Brain microvascular endothelial cell (primary cell): ENCODE results near the gene TMPRSS3.
A peak's percentile ranks its signal among the peaks of the same experiment; 100 is the strongest.

Source experiments
- DNase-seq: peaks from one replicate; pipeline ENCODE4 v3.0.0-alpha.2; 2020
- H3K27ac ChIP-seq: fragments of 250-450 bp; sonication (Bioruptor Pico); 2 replicates; pipeline ENCODE4 v1.5.1; 2020; ENCODE audit warnings: mild to moderate bottlenecking, moderate library complexity
- H3K27me3 ChIP-seq: fragments of 250-450 bp; sonication (Bioruptor Pico); replicated peaks from 2 replicates; pipeline ENCODE4 v1.5.1; 2020; ENCODE audit warnings: mild to moderate bottlenecking
- H3K36me3 ChIP-seq: fragments of 250-450 bp; sonication (Bioruptor Pico); replicated peaks from 2 replicates; pipeline ENCODE4 v1.5.1; 2020; ENCODE audit warnings: mild to moderate bottlenecking
- H3K4me3 ChIP-seq: 2 replicates; pipeline ENCODE4 v1.5.1; 2011; ENCODE audit warnings: low read depth, mild to moderate bottlenecking, control low read depth, low read length, moderate library complexity
- in situ Hi-C: cut with HindIII; loops from 2 replicates; pipeline ENCODE4 v1.10.0; 2017; ENCODE audit warnings: low sequenced_read_pairs, low pct_ligation_motif_present
- TF ChIP-seq, protein P1 (sequence below): IDR thresholded peaks from 2 replicates; pipeline ENCODE4 v1.5.1; 2011; ENCODE audit warnings: low read depth, mild to moderate bottlenecking, moderate library complexity, low read length, control low read depth, inconsistent platforms; ENCODE audit errors: missing control alignments

The TMPRSS3 gene

DNA sequence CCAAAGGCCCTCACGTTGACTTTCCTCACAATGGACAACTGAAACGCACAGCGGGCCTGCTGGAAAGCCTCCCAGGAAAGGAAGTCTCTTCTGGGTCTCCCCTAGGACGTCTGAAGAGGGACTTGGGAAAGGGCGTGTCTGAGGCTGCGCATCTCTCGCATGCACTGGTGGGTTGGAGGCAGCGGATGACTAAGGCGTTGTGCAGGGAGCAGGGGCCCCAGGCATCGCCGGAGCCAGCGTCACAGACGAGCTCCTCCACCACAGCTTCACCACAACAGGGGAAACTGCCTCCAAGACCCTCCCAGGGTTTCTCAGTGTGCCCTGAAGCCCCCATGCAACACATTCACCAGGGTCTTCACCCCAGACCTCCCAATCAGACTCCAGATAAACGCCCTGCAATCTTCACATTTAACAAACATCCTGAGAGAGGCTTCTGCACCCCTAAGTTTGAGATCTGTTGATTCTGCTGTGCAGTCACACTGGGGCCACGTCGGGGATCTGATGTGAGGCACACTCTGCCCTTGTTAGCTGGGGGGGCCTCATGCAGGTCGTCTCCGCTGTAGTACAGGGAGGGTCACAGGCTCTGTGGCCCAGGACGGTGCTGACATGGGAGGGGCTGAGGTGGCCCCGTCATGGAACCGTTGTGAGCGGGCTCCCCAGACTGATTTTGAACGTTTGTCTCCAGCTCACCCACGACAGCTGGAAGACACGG lies 22.5 kb downstream of the TMPRSS3 start:
- DNase-seq, result no peak
- Histone ChIP-seq H3K27ac (no peak overlapping the region), H3K36me3 (no peaks in the 10 kb centered on the region), H3K27me3 (no peaks in the 10 kb centered on the region), H3K4me3 (no peak overlapping the region)
- in situ Hi-C loops, result no loop called here
- TF ChIP-seq, protein P1, sequence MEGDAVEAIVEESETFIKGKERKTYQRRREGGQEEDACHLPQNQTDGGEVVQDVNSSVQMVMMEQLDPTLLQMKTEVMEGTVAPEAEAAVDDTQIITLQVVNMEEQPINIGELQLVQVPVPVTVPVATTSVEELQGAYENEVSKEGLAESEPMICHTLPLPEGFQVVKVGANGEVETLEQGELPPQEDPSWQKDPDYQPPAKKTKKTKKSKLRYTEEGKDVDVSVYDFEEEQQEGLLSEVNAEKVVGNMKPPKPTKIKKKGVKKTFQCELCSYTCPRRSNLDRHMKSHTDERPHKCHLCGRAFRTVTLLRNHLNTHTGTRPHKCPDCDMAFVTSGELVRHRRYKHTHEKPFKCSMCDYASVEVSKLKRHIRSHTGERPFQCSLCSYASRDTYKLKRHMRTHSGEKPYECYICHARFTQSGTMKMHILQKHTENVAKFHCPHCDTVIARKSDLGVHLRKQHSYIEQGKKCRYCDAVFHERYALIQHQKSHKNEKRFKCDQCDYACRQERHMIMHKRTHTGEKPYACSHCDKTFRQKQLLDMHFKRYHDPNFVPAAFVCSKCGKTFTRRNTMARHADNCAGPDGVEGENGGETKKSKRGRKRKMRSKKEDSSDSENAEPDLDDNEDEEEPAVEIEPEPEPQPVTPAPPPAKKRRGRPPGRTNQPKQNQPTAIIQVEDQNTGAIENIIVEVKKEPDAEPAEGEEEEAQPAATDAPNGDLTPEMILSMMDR, result no peak

DNA sequence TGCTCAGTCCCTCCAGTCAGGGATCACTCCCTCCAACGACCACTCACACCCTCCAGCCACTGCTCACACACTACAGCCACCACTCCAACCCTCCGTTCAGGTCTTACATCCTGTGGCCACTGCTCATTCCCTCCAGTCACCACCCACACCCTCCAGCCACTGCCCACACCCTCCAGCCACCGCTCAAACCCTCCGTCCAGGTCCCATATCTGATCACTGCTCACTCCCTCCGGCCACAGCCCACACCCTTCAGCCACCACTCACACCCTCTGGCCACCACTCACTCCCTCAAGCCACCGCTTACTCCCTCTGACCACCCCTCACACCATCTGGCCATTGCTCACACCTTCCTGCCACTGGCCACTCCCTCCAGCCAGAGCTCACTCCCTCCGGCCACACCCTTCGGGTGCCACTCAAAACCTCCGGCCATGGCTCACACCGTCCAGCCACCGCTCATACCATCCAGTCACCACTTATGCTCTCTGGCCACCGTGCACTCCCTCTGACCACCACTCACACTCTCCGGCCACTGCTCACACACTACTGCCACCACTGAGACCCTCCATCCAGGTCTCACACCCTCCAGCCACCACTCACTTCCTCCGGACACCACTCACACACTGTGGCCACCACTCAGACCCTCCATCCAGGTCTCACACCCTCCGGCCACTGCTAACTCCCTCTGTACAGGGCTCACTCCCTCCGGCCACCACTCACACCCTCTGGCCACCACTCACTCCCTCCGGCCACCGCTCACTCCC lies 24.8 kb downstream of the TMPRSS3 start:
- Histone ChIP-seq H3K27ac (no peak overlapping the region), H3K4me3 (no peak overlapping the region), H3K36me3 (no peaks in the 10 kb centered on the region), H3K27me3 (no peaks in the 10 kb centered on the region)
- TF ChIP-seq, protein P1, result no peak
- in situ Hi-C loops, result no loop called here
- DNase-seq, result no peak

DNA sequence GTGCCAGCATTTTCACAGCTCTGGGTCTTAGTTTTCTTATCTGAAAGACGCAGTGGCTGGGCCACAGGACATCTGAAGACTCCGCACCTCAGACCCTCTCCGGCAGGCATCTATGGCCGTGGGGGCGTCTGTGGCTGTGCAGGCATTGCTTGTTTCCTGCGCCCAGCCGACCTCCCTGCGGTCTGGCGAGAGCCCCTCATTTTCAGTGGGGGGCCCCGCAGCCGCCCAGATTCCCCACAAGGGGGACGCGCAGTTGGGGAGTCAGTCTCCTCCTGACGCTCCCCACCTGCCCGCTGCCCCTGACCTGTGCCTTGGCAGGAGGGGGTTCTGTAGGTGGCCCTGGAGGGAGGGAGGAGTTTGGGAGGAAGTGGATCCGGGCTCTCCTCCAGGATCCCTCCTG lies 26.0 kb downstream of the TMPRSS3 start:
- Histone ChIP-seq H3K4me3 (no peak overlapping the region), H3K36me3 (no peaks in the 10 kb centered on the region), H3K27ac (no peak overlapping the region), H3K27me3 (no peaks in the 10 kb centered on the region)
- DNase-seq, result no peak
- in situ Hi-C loops, result no loop called here
- TF ChIP-seq, protein P1, result no peak

DNA sequence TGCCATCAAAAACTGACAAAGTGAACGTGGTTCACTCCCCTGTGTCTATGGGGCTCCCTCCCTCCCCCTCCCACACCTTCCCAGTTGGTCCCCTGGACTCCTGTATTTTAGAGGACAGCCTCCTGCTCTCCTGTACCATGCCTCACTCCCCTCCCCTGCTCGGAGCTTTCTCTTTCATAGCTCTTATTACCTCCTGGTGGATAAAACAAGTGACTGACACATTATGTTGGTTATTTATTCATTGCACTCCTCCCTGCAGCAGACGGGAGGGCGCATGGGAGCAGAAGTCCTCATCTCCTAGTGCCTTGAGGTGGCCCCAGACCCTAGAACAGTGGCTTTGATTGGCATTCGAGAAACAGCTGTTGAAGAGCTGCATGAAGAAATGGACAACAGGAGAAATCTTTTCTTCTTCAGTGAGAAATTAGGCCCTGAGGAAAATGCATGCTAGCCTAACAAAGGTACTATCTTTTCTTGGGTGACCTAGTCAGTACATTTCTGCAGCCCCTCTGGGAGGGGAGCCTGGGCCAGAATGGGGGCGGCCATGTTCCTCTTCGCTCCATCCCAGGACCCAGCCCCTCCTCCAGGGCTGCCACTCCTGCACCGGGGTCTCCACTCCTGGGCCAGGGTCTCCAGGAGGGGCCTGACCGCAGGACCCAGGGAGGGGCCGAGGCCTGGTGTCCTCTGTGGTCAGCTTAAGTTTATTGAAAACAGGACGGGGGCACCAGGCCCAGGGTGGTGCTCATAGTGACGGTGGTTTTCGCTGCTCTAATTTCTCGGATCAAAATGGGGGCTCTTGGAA lies 28.3 kb downstream of the TMPRSS3 start:
- Histone ChIP-seq H3K27ac (no peak overlapping the region), H3K36me3 (no peaks in the 10 kb centered on the region), H3K27me3 (no peaks in the 10 kb centered on the region), H3K4me3 (no peak overlapping the region)
- in situ Hi-C loops, result no loop called here
- TF ChIP-seq, protein P1, result no peak
- DNase-seq, result no peak

DNA sequence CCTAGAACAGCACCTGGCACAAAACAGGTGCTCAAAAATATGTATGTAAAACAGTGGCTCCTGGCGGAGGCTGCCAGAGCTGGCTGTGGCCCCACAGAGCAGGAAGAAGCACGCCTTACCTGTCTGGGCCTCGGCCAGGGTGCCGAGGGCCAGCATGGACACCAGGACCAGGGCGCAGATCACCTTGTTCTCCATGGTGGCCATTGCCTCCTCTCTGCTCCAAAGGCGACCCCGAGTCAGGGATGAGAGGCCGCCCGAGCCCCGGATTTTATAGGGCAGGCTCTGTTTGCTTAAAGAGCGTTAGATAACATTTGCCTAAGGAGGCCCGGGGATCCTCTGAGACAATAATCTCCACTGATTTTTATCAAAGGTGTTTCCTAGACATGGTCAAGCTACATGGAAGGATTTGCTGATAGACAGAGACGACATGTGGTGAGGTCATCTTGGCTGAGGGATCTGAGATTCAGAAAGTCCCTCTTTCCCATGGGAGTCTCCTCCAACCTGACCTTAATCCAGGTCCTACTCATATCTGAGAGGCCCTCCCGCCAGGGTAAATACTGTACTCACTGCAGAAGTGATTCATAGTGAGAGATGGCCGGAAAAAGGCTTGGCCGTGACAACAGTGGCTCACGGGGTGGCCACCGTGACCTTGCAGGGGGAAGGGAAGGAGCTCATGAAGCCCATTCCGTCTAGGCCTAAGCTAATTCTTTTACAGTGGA lies 29.4 kb downstream of the TMPRSS3 start, which contains the start of gene TFF1:
TSS of gene TFF1 (minus strand) at position 244 of the 719 bp plus-strand sequence. CDS start at position 204, 40 bp downstream.
- in situ Hi-C loops, result no loop called here
- TF ChIP-seq, protein P1, result no peak
- Histone ChIP-seq H3K4me3 (no peak within 1 kb of the TSS), H3K27me3 (no peaks in the 10 kb centered on the region), H3K27ac (no peak within 1 kb of the TSS), H3K36me3 (no peaks in the 10 kb centered on the region)
- DNase-seq, result peak; percentile 32
